ENCODE measurements around the gene FADS3. TPM values are rescaled to one million over a fixed set of nuclear protein-coding genes. Genes with fewer than 3 reads are reported as not detected.
A peak's percentile ranks its signal among the peaks of the same experiment; 100 is the strongest.

The FADS3 gene
- total and polyA plus RNA-seq, 9 of the 15 experiments (the other 6 are each of a cell fraction or from before 2014, with no cell fraction given): 0.97 to 148 (median 92.7) TPM

- TF ChIP-seq FOXO4 (CRISPR knock-in tag; IDR thresholded peaks at IDR 0.05): no peak
- TF ChIP-seq ZNF445 (CRISPR knock-in tag; IDR thresholded peaks at IDR 0.05; ENCODE audit: low read depth): no peak
- TF ChIP-seq ZNF41 (CRISPR knock-in tag; conservative IDR thresholded peaks at IDR 0.05): no peak
- TF ChIP-seq UBTF (IDR thresholded peaks at IDR 0.05; ENCODE audit: borderline replicate concordance in 1 of 2, low read depth in 2 of 2, low read length in 2 of 2): peak; percentile 51 to 92; a peak in 2 of 4 replicates
- TF ChIP-seq ZNF263 (CRISPR knock-in tag; IDR thresholded peaks at IDR 0.05; ENCODE audit: borderline replicate concordance): peak; percentile 4; the same call in 1 of the 2 replicates
- TF ChIP-seq BRF2 (IDR thresholded peaks at IDR 0.05; ENCODE audit: borderline replicate concordance, insufficient read depth, insufficient read length): no peak
- TF ChIP-seq GABPA (tag; conservative IDR thresholded peaks at IDR 0.05; ENCODE audit: low read depth): no peak
- TF ChIP-seq TBL1XR1 (IDR thresholded peaks at IDR 0.05; ENCODE audit: low read length in 2 of 2): peak in 1 of 2 experiments; percentile 39; a peak in 1 of 4 replicates
- peak; percentile 30; the same call in 1 of the 2 replicates for TF ChIP-seq ZBTB7A (IDR thresholded peaks at IDR 0.05; ENCODE audit: borderline replicate concordance, control insufficient read depth, low read depth, low read length)
- peak; percentile 46; the same call in 1 of the 2 replicates for TF ChIP-seq ARID1B (IDR thresholded peaks at IDR 0.05)
- peak; percentile 34; the same call in 1 of the 2 replicates for TF ChIP-seq GABPB1 (CRISPR knock-in tag; IDR thresholded peaks at IDR 0.05)
- TF ChIP-seq RCOR1 (IDR thresholded peaks at IDR 0.05; ENCODE audit: borderline replicate concordance in 1 of 2, low read depth in 2 of 2, low read length in 2 of 2): peak in 1 of 2 experiments; percentile 49; a peak in 1 of 4 replicates
- no peak for TF ChIP-seq ZNF384 (IDR thresholded peaks at IDR 0.05; ENCODE audit: low read depth, low read length)
- peak; percentile 14; the same call in 1 of the 2 replicates for TF ChIP-seq JUND (IDR thresholded peaks at IDR 0.05; ENCODE audit: borderline replicate concordance, low read depth, low read length)
- no peak for TF ChIP-seq JUND (tag; IDR thresholded peaks at IDR 0.05; ENCODE audit: borderline replicate concordance, low read depth, low read length)
- 0 out of 2 replicates have a peak, but pooled peaks have one; percentile 21 for TF ChIP-seq MYC (IDR thresholded peaks at IDR 0.05; ENCODE audit: low read depth, low read length)
- TF ChIP-seq MYC (CRISPR knock-in tag; IDR thresholded peaks at IDR 0.05; ENCODE audit: borderline replicate concordance, low read depth): no peak
- TF ChIP-seq CBFA2T2 (conservative IDR thresholded peaks at IDR 0.05): peak; percentile 22; the same call in 1 of the 2 replicates
- TF ChIP-seq ESRRA (IDR thresholded peaks at IDR 0.05; ENCODE audit: borderline replicate concordance, low read depth): 0 out of 2 replicates have a peak, but pooled peaks have one; percentile 12
- no peak for TF ChIP-seq CCAR2 (IDR thresholded peaks at IDR 0.05; ENCODE audit: low read depth, low read length)
- peak in 1 of 2 experiments; percentile 42; a peak in 1 of 4 replicates for TF ChIP-seq SRF (CRISPR knock-in tag; IDR thresholded peaks at IDR 0.05)
Observed at GRCh38 chr11:61918938-61919704, 27.8 kb upstream of the FADS3 start (continued).

All from K562 (cell line).